Esophagus muscularis mucosa (tissue), 3 donors: ENCODE measurements around the gene PSPC1.
"Not testable (repeated sequence)": the region's sequence is repeated elsewhere in the genome, so short reads cannot be mapped to it uniquely, and the experiment has no call there.

Source experiments
- POLR2A ChIP-seq: fragments of 450-650 bp; IDR thresholded peaks from one replicate; pipeline ENCODE4 v1.6.1; 2017; ENCODE audit warnings: antibody characterized with exemption, moderate library complexity, mild to moderate bottlenecking, low read depth
- TF ChIP-seq, protein P1 (sequence below), 3 experiments: fragments of 200-600 bp in 2 of 3; fragments of 450-650 bp in 1 of 3; sonication (generic) in 2 of 3; IDR thresholded peaks; one replicate each; pipeline ENCODE4 v1.5.1; 2017 to 2019; ENCODE audit warnings: antibody characterized with exemption in 3 of 3, mild to moderate bottlenecking in 2 of 3, moderate library complexity in 1 of 3

DNA sequence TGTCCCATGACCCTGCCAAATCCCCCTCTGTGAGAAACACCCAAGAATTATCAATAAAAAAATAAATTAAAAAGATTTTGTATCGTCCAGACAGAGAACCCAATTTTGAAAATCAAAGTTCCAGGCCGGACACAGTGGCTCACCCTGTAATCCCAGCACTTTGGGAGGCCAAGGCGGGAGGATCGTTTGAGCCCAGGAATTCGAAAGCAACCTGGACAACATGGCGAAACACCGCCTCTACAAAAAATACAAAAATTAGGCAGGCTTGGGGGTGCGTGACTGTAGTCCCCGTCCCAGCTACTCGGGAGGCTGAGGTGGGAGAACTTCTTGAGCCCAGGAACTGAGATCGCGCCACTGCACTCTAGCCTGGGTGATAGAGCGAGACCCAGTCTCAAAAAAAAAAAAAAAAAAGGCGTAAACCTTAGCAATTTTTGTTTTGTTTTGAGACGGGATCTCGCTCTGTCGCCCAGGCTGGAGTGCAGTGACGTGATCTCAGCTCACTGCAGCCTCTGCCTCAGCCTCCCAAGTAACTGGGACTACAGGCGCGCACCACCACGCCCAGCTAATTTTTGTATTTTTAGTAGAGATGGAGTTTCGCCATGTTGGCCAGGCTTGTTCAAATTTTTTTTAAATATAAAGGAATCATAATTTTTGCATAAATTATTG is 1.9 kb downstream of the PSPC1 start:
- TF ChIP-seq, protein P1, sequence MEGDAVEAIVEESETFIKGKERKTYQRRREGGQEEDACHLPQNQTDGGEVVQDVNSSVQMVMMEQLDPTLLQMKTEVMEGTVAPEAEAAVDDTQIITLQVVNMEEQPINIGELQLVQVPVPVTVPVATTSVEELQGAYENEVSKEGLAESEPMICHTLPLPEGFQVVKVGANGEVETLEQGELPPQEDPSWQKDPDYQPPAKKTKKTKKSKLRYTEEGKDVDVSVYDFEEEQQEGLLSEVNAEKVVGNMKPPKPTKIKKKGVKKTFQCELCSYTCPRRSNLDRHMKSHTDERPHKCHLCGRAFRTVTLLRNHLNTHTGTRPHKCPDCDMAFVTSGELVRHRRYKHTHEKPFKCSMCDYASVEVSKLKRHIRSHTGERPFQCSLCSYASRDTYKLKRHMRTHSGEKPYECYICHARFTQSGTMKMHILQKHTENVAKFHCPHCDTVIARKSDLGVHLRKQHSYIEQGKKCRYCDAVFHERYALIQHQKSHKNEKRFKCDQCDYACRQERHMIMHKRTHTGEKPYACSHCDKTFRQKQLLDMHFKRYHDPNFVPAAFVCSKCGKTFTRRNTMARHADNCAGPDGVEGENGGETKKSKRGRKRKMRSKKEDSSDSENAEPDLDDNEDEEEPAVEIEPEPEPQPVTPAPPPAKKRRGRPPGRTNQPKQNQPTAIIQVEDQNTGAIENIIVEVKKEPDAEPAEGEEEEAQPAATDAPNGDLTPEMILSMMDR (IDR thresholded peaks at IDR 0.05) = not testable (repeated sequence)
- TF ChIP-seq POLR2A = not testable (repeated sequence)
